K562 (cell line): ENCODE data around the gene CCR7. TPM values are rescaled to one million over a fixed set of nuclear protein-coding genes. Genes with fewer than 3 reads are reported as not detected.

Source experiments
- GMEB1 ChIP-seq: fragments of 250-450 bp; sonication (Bioruptor Pico); IDR thresholded peaks from 2 replicates; pipeline ENCODE4 v1.4.0; 2020; ENCODE audit warnings: mild to moderate bottlenecking
- MIER1 ChIP-seq: fragments of 450-650 bp; IDR thresholded peaks from 2 replicates; pipeline ENCODE4 v1.6.1; 2016; ENCODE audit warnings: antibody characterized with exemption, mild to moderate bottlenecking, low read depth
- polyA plus RNA-seq, 8 experiments: library from polyadenylated mRNA; depleted of rRNA in 4 of 8; stranded (reverse) in 5 of 8; unstranded in 3 of 8; fragments of >200 nt; fragmentation: Nextera tagmentation in 2 of 8; fragmentation: Illumina TruSeq in 1 of 8; extraction: Ambion mirVana in 2 of 8; extraction: Trizol in 1 of 8; gene quantifications; 2 replicates each; pipeline versions ENCODE4 v1.2.1 to v1.2.3, GENCODE V29; 2011 to 2014; ENCODE audit warnings: inconsistent platforms in 1 of 8, missing spikeins in 1 of 8
- total RNA-seq, 7 experiments: library from RNA; depleted of rRNA in 6 of 7; stranded (reverse); fragments of >200 nt in 6 of 7; fragmentation: Illumina TruSeq in 2 of 7; extraction: Trizol in 2 of 7; gene quantifications; 2 replicates each; pipeline versions ENCODE4 v1.2.1 to v1.2.3, GENCODE V29; 2011 to 2021; ENCODE audit warnings: low replicate concordance in 1 of 7
- TF ChIP-seq, protein P1 (sequence below), 2 experiments: IDR thresholded peaks in 1 of 2; conservative IDR thresholded peaks in 1 of 2; 2 replicates each; pipeline ENCODE4 v1.6.1; 2016; ENCODE audit warnings: low read depth in 2 of 2, mild to moderate bottlenecking in 1 of 2, missing compliant biosample characterization in 1 of 2, missing genetic modification characterization in 1 of 2, moderate library complexity in 1 of 2

CCR7 gene
- total and polyA plus RNA-seq, 9 of the 15 experiments (the other 6 are each of a cell fraction or from before 2014, with no cell fraction given) = 0.14 to 1.4 (median 0.56) TPM

GRCh38 chr17:40536295-40537171 is 28.7 kb downstream of the CCR7 start (continued):
- TF ChIP-seq, protein P1, sequence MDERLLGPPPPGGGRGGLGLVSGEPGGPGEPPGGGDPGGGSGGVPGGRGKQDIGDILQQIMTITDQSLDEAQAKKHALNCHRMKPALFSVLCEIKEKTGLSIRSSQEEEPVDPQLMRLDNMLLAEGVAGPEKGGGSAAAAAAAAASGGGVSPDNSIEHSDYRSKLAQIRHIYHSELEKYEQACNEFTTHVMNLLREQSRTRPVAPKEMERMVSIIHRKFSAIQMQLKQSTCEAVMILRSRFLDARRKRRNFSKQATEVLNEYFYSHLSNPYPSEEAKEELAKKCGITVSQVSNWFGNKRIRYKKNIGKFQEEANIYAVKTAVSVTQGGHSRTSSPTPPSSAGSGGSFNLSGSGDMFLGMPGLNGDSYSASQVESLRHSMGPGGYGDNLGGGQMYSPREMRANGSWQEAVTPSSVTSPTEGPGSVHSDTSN (CRISPR knock-in tag; IDR thresholded peaks at IDR 0.05; ENCODE audit: low read depth) = no peak
- TF ChIP-seq, protein P1 (tag; conservative IDR thresholded peaks at IDR 0.05; ENCODE audit: low read depth) = no peak
- no peak for TF ChIP-seq GMEB1
- no peak for TF ChIP-seq MIER1
